ENCODE measurements around the gene OR52H1.

DNA sequence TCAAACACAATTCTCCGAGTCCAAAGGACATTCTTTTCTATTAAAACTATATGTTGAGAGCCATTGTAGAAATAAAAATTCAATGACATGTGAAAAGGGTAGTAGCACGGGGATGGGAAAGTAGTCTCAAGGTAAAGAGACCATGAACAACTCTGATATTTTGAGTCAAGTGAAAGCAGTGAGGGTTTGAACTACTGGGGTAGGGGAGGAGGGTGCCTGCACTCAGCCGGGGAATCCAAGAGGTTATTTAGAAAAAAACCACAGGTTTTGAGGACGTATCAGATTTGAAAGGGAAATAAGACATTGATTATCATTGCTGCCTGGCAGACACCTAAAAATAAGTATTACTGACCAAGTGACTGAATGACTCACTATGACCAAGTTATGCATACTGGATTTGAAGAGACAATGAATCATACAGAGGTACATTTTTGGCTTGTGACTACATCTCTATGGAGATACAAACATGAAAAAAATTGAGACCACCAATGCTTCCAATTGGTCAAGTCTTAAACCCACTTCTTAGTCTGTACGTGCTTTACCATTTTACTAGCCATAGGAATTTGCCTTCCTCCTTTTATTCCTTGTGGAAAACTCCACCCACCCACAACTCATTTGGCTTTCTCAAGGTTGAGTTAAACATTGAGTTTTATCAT is 2.2 kb upstream of the OR52H1 start:
- no peak for TF ChIP-seq POLR2AphosphoS5 (IDR thresholded peaks at IDR 0.05)
- TF ChIP-seq, protein P1, sequence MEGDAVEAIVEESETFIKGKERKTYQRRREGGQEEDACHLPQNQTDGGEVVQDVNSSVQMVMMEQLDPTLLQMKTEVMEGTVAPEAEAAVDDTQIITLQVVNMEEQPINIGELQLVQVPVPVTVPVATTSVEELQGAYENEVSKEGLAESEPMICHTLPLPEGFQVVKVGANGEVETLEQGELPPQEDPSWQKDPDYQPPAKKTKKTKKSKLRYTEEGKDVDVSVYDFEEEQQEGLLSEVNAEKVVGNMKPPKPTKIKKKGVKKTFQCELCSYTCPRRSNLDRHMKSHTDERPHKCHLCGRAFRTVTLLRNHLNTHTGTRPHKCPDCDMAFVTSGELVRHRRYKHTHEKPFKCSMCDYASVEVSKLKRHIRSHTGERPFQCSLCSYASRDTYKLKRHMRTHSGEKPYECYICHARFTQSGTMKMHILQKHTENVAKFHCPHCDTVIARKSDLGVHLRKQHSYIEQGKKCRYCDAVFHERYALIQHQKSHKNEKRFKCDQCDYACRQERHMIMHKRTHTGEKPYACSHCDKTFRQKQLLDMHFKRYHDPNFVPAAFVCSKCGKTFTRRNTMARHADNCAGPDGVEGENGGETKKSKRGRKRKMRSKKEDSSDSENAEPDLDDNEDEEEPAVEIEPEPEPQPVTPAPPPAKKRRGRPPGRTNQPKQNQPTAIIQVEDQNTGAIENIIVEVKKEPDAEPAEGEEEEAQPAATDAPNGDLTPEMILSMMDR (IDR thresholded peaks at IDR 0.05), result no peak

All from breast epithelium (tissue), 3 donors.